GM12874 (cell line): ENCODE results near the gene RASA3.

ENCODE experiments used
- CTCF ChIP-seq: IDR thresholded peaks from 2 replicates; pipeline ENCODE4 v1.5.1; 2011; ENCODE audit warnings: low read depth, mild to moderate bottlenecking, control low read depth, low read length, moderate library complexity; ENCODE audit not compliant: insufficient read depth

RASA3 gene

DNA sequence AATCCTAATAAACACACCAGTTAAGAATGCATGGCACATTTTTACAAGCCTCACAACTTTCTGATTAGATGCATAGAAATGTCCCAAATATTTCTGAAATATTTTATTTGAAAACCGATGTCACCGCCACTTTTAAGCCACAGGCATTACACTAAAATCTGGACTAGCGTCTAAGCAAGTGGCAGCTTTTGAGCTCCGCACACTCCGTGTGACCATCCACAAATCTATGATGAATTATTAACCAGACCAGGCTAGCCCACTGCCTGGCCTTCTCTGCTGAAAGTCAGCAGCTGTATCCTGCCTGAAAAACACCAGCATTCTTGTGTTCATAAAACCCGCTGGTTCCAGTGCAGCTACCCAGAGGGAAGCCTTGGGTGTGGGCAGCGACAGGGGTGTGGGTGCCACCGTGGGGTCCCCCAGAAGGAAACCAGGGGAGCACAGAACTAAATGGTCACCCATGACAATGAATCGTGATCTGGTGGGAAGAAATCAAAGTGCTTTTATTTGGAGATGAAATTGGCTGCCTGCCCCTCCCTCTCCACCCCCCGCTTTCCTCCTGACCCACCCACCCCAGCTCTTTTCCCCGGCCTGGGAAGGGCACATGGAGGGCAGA lies 13.8 kb downstream of the RASA3 start:
- TF ChIP-seq CTCF, result no peak

DNA sequence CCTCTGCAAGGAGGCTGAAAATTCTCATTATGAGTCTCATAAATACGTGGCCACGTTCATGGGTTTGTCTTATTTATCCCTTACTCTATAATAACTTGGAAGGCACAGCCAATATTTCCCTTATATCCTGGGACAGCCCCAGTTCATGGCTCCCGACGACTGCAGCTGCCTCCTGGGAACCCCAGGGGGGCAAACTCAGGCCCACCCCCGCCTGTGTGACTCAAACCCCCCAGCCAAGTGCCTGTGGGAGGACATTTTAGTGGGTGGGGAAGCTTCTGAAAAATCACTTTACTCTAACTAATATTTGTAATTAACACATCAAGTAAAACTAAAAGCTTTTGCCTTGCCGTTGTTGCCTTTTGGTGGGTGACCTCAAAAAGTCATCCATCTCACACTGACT lies 14.3 kb downstream of the RASA3 start:
- TF ChIP-seq CTCF, result no peak

DNA sequence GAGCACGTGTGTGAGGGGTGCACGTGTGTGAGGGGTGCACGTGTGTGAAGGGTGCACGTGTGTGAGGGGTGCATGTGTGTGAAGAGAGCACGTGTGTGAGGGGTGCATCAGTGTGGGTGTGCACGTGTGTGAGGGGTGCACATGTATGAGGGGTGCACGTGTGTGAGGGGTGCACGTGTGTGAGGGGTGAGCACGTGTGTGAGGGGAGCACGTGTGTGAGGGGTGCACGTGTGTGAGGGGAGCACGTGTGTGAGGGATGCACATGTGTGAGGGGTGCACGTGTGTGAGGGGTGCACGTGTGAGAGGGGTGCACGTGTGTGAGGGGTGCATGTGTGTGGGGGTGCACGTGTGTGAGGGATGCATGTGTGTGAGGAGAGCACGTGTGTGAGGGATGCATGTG lies 15.7 kb downstream of the RASA3 start:
- no peak for TF ChIP-seq CTCF

GRCh38 chr13:114115796-114116195 lies 16.6 kb downstream of the RASA3 start:
- TF ChIP-seq CTCF, result no peak

DNA sequence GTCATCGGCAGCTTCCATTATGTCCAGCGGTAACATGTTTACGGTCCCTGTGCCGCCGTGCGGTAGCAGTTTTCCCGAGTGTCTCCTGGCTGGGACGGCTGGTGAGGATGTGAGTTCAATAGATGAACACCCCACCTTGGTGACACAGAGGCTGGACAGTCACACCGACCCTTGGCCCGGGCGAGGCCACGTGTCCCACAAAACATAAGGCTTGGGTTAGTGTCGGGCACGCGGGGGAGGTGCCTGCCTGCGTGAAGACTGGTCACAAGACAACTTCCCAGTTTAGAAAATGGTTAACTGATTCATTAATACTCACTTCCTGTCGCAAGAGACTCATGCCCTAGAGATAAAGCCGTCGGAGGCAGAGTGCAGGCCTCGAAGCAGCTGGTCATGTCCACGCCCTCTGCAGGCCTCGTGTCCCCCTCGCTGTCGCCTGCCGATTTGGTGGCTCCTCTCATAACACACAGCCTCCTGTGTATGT lies 17.2 kb downstream of the RASA3 start:
- TF ChIP-seq CTCF, result no peak

- TF ChIP-seq CTCF, result no peak
These were observed 18.3 kb downstream of the RASA3 start for GRCh38 chr13:114114006-114114640.

GRCh38 chr13:114112826-114113322 lies 19.5 kb downstream of the RASA3 start:
- TF ChIP-seq CTCF, result no peak
